Ovary (tissue), 9 donors: ENCODE data around the gene RCE1. TPM values are rescaled to one million over a fixed set of nuclear protein-coding genes. Genes with fewer than 3 reads are reported as not detected.

ENCODE experiments used
- DNase-seq, 5 donors: peaks; one replicate each; pipeline ENCODE4 v3.0.0-alpha.2; 2019 to 2020
- H3K27ac ChIP-seq, 2 donors: fragments of 200-600 bp; one replicate each; pipeline versions ENCODE4 v1.5.1 to v1.8.0; 2019 to 2022
- H3K27me3 ChIP-seq: fragments of 200-600 bp; one replicate; pipeline ENCODE4 v1.8.0; 2022
- H3K36me3 ChIP-seq: fragments of 200-600 bp; sonication (generic); one replicate; pipeline ENCODE4 v1.5.1; 2019
- H3K4me1 ChIP-seq: one replicate; pipeline ENCODE4 v1.8.1; 2013; ENCODE audit warnings: mild to moderate bottlenecking, moderate library complexity; ENCODE audit not compliant: insufficient read depth
- H3K4me3 ChIP-seq: fragments of 200-600 bp; sonication (generic); one replicate; pipeline ENCODE4 v1.5.1; 2017
- H3K9me3 ChIP-seq, 2 donors: fragments of 200-600 bp in 1 of 2; sonication (generic) in 1 of 2; one replicate each; pipeline versions ENCODE4 v1.5.1 to v1.8.1; 2013 to 2019; ENCODE audit warnings: mild to moderate bottlenecking in 1 of 2, moderate library complexity in 1 of 2
- CTCF ChIP-seq, 3 donors: fragments of 450-650 bp in 2 of 3; fragments of 200-600 bp in 1 of 3; IDR thresholded peaks; one replicate each; pipeline versions ENCODE4 v1.5.1 to v1.8.0; 2016 to 2022; ENCODE audit warnings: antibody characterized with exemption in 3 of 3, mild to moderate bottlenecking in 1 of 3
- EP300 ChIP-seq: sonication (generic); formaldehyde crosslinking; IDR thresholded peaks from one replicate; pipeline ENCODE4 v1.6.1; 2017; ENCODE audit warnings: antibody characterized with exemption
- POLR2A ChIP-seq: fragments of 450-650 bp; IDR thresholded peaks from one replicate; pipeline ENCODE4 v1.6.1; 2017; ENCODE audit warnings: antibody characterized with exemption, mild to moderate bottlenecking, moderate library complexity
- WGBS, 3 donors: extraction: QIAGEN DNeasy Blood & Tissue Kit in 1 of 3; methylation state at CpG; one replicate each; pipeline versions ENCODE4 v1.1.5 to v1.1.7; 2013 to 2017; 5-methylcytosine and 5-hydroxymethylcytosine counted together
- intact Hi-C, 4 donors: fragments of 100-400 bp; cut with DNase I; formaldehyde crosslinking; loops; one replicate each; pipeline versions ENCODE4 v1.11.0 to v1.15.1; 2022 to 2023
- polyA plus RNA-seq, 2 donors: library from polyadenylated mRNA; stranded (reverse); fragments of 200-250 nt in 1 of 2; fragments of 350-450 nt in 1 of 2; fragmentation: Illumina TruSeq in 1 of 2; extraction: RNeasy Lipid Tissue Mini Kit (QIAGEN cat#74804) in 1 of 2; gene quantifications; one replicate each; pipeline ENCODE4 v1.2.3, GENCODE V29; 2013 to 2014
- total RNA-seq, 7 donors: library from RNA; depleted of rRNA in 2 of 7; stranded (reverse); fragments of >200 nt in 2 of 7; fragmentation: NEBNext Ultra II Directional in 3 of 7; extraction: Animal tissue kit (Norgen Biotek cat#: 25700) in 3 of 7; gene quantifications; one replicate each; pipeline versions ENCODE4 v1.1.0 to v1.2.4, GENCODE V29; 2016 to 2023
- donor health status: DM: no; HTN: no; CAD: no; lungs with moderate emphysema.
- donor health status: DM: no; HTN: no; CAD: no.
- donor health status: Bipolar disorder and iron deficiency.
- donor health status: DM: yes; HTN: yes; CAD: no.
- donor health status: DM: no; HTN: no; CAD: no.
- donor health status: DM: yes; HTN: yes; CAD: no.

RCE1 gene
- total and polyA plus RNA-seq, 9 donors = 7.0 to 31.1 (median 17.2) TPM

GRCh38 chr11:66861038-66861773, 18.0 kb downstream of the RCE1 start:
- DNase-seq = no peak
- no peak for TF ChIP-seq CTCF (IDR thresholded peaks at IDR 0.05)
- Histone ChIP-seq H3K27ac (no peak overlapping the region), H3K4me1 (no peaks in the 10 kb centered on the region), H3K36me3 (no peaks in the 10 kb centered on the region), H3K27me3 (no peaks in the 10 kb centered on the region), H3K4me3 (no peak overlapping the region), H3K9me3 (no peaks in the 10 kb centered on the region)
- WGBS, 3 donors = 88 to 89% (median 88%) methylated on average over 32 of the region's 32 CpGs
- intact Hi-C loops = no loop called here

GRCh38 chr11:66861774-66862558, 18.7 kb downstream of the RCE1 start:
- intact Hi-C loops = no loop called here
- H3K4me3 ChIP-seq = no peak overlapping the region
- H3K9me3 ChIP-seq = no peaks in the 10 kb centered on the region
- H3K36me3 ChIP-seq = no peaks in the 10 kb centered on the region
- no peak for DNase-seq
- no peaks in the 10 kb centered on the region for H3K4me1 ChIP-seq
- 89 to 91% (median 90%) methylated on average over 29 to 30 of the region's 30 CpGs for WGBS, 3 donors
- no peak overlapping the region for H3K27ac ChIP-seq
- H3K27me3 ChIP-seq = no peaks in the 10 kb centered on the region
- TF ChIP-seq EP300 = no peak
- TF ChIP-seq POLR2A = no peak
- no peak for TF ChIP-seq CTCF (IDR thresholded peaks at IDR 0.05)

GRCh38 chr11:66862559-66863037, 19.4 kb downstream of the RCE1 start:
- intact Hi-C loops = no loop called here

More at GRCh38 chr11:66862559-66863037, 19.4 kb downstream of the RCE1 start:
- DNase-seq = no peak
- no peak overlapping the region for H3K4me3 ChIP-seq
- H3K27me3 ChIP-seq = no peaks in the 10 kb centered on the region
- H3K4me1 ChIP-seq = no peaks in the 10 kb centered on the region
- no peak for TF ChIP-seq EP300
- TF ChIP-seq POLR2A = no peak
- no peak for TF ChIP-seq CTCF (IDR thresholded peaks at IDR 0.05)
- no peaks in the 10 kb centered on the region for H3K36me3 ChIP-seq
- 92 to 96% (median 95%) methylated on average over 11 of the region's 11 CpGs for WGBS, 3 donors
- no peak overlapping the region for H3K27ac ChIP-seq
- no peaks in the 10 kb centered on the region for H3K9me3 ChIP-seq
